Keratinocyte (primary cell): ENCODE measurements around the gene GTF3C6.

Experiments used
- EZH2 ChIP-seq: IDR thresholded peaks from one replicate; pipeline ENCODE4 v1.6.1; 2012; ENCODE audit warnings: inconsistent platforms, mild to moderate bottlenecking, low read length, moderate library complexity
- TF ChIP-seq, protein P1 (sequence below), 3 experiments: IDR thresholded peaks in 1 of 3; conservative IDR thresholded peaks in 1 of 3; optimal IDR thresholded peaks in 1 of 3; 2 replicates in 2 of 3; 3 replicates in 1 of 3; pipeline versions ENCODE3 to v1.5.1; 2011; ENCODE audit warnings: low read length in 3 of 3, mild to moderate bottlenecking in 3 of 3, moderate library complexity in 2 of 3, control low read depth in 1 of 3, inconsistent platforms in 1 of 3; ENCODE audit not compliant: insufficient read depth in 2 of 3; ENCODE audit errors: extremely low read depth in 1 of 3

DNA sequence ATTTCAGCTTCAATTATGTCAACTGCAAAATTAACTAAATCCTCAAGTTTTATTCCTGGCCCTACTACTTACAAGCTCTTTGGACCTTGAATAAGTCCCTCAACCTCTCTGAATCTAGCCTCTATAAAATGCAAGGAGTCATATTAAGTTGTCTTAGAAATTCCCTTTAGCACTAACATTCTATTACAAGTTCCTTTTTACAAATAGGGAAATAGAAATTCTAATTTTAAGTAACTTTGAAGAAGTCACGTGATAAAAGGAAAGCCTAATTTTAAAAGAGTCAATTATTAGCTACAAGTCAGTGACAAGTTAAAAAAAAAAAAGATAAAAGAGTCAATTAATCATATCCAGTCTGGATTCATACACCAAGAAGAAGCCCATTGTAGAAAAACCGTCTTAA, 24.6 kb upstream of the GTF3C6 start:
- TF ChIP-seq, protein P1, sequence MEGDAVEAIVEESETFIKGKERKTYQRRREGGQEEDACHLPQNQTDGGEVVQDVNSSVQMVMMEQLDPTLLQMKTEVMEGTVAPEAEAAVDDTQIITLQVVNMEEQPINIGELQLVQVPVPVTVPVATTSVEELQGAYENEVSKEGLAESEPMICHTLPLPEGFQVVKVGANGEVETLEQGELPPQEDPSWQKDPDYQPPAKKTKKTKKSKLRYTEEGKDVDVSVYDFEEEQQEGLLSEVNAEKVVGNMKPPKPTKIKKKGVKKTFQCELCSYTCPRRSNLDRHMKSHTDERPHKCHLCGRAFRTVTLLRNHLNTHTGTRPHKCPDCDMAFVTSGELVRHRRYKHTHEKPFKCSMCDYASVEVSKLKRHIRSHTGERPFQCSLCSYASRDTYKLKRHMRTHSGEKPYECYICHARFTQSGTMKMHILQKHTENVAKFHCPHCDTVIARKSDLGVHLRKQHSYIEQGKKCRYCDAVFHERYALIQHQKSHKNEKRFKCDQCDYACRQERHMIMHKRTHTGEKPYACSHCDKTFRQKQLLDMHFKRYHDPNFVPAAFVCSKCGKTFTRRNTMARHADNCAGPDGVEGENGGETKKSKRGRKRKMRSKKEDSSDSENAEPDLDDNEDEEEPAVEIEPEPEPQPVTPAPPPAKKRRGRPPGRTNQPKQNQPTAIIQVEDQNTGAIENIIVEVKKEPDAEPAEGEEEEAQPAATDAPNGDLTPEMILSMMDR (optimal IDR thresholded peaks at IDR 0.05 in 1 of 3, IDR thresholded peaks at IDR 0.05 in 1 of 3, conservative IDR thresholded peaks at IDR 0.05 in 1 of 3; ENCODE audit: extremely low read depth in 1 of 3, insufficient read depth in 2 of 3, low read length in 3 of 3): no peak
- TF ChIP-seq EZH2: no peak
